Measurements from ENCODE around the gene TBCCD1. TPM values are rescaled to one million over a fixed set of nuclear protein-coding genes. Genes with fewer than 3 reads are reported as not detected.

Gene TBCCD1
- total RNA-seq, 1 donor from 2014 or later = 6.4 TPM

- Histone ChIP-seq H3K27me3 (no peaks in the 10 kb centered on the region), H3K4me1 (peaks cover 0 to 25% of the 10 kb centered on the region in 2 donors), H3K36me3 (no peaks in the 10 kb centered on the region), H3K27ac (no peak overlapping the region), H3K4me3 (no peak overlapping the region), H3K9me3 (no peaks in the 10 kb centered on the region)
- intact Hi-C loops (cut with DNase I) = no loop called here
- TF ChIP-seq, protein P1, sequence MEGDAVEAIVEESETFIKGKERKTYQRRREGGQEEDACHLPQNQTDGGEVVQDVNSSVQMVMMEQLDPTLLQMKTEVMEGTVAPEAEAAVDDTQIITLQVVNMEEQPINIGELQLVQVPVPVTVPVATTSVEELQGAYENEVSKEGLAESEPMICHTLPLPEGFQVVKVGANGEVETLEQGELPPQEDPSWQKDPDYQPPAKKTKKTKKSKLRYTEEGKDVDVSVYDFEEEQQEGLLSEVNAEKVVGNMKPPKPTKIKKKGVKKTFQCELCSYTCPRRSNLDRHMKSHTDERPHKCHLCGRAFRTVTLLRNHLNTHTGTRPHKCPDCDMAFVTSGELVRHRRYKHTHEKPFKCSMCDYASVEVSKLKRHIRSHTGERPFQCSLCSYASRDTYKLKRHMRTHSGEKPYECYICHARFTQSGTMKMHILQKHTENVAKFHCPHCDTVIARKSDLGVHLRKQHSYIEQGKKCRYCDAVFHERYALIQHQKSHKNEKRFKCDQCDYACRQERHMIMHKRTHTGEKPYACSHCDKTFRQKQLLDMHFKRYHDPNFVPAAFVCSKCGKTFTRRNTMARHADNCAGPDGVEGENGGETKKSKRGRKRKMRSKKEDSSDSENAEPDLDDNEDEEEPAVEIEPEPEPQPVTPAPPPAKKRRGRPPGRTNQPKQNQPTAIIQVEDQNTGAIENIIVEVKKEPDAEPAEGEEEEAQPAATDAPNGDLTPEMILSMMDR (IDR thresholded peaks at IDR 0.05) = no peak
- DNase-seq (ENCODE audit: low spot score in 2 of 2) = peak in 1 of 2 donors; percentile 45
Measured at GRCh38 chr3:186497608-186498007, 69.5 kb downstream of the TBCCD1 start.

- H3K4me3 ChIP-seq = no peak overlapping the region
- TF ChIP-seq, protein P1 (IDR thresholded peaks at IDR 0.05) = no peak
- no peaks in the 10 kb centered on the region for H3K9me3 ChIP-seq
- H3K36me3 ChIP-seq = no peaks in the 10 kb centered on the region
- intact Hi-C loops (cut with DNase I) = no loop called here
- no peak overlapping the region for H3K27ac ChIP-seq
- peaks cover 0 to 29% of the 10 kb centered on the region in 2 donors for H3K4me1 ChIP-seq
- peak in 1 of 2 donors; percentile 39 for DNase-seq (ENCODE audit: low spot score in 2 of 2)
- no peaks in the 10 kb centered on the region for H3K27me3 ChIP-seq
Measured at GRCh38 chr3:186496635-186497034, 70.5 kb downstream of the TBCCD1 start.

Other genes with a start within 250 kb of the TBCCD1 start
- 11.1 TPM for gene DGKG, start 205.1 kb downstream of the TBCCD1 start, total RNA-seq
- gene CRYGS, start 23.0 kb downstream of the TBCCD1 start, total RNA-seq = not detected
- 31.3 TPM for gene DNAJB11, start 3.4 kb upstream of the TBCCD1 start, total RNA-seq
- gene AHSG, start 45.7 kb upstream of the TBCCD1 start, total RNA-seq = 0.53 TPM
- not detected for gene FETUB, start 73.1 kb upstream of the TBCCD1 start, total RNA-seq
- 6.9 TPM for gene HRG, start 98.7 kb upstream of the TBCCD1 start, total RNA-seq
- gene KNG1, start 150.0 kb upstream of the TBCCD1 start, total RNA-seq = not detected
- 260 TPM for gene EIF4A2, start 216.2 kb upstream of the TBCCD1 start, total RNA-seq
- 23.8 TPM for gene RFC4, start 239.1 kb upstream of the TBCCD1 start, total RNA-seq